Measurements from ENCODE around the gene TPCN1.

Gene TPCN1

DNA sequence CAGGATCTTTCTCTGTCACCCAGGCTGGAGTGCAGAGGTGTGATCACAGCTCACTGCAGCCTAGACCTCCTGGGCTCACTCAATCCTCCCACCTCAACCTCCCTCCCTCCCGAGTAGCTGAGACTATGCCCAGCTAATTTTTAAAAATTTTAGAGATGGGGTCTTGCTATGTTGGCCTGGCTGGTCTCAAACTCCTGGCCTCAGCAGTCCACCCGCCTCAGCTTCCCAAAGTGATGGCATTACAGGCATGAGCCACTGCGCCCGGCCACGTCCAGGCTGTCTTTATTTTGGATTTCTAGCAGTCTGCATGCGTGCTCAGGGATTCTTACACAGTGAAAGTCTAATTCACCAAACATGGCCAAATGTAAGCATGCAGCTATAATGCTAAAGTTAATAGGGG, 95.9 kb downstream of the TPCN1 start:
- FAIRE-seq = no peak

DNA sequence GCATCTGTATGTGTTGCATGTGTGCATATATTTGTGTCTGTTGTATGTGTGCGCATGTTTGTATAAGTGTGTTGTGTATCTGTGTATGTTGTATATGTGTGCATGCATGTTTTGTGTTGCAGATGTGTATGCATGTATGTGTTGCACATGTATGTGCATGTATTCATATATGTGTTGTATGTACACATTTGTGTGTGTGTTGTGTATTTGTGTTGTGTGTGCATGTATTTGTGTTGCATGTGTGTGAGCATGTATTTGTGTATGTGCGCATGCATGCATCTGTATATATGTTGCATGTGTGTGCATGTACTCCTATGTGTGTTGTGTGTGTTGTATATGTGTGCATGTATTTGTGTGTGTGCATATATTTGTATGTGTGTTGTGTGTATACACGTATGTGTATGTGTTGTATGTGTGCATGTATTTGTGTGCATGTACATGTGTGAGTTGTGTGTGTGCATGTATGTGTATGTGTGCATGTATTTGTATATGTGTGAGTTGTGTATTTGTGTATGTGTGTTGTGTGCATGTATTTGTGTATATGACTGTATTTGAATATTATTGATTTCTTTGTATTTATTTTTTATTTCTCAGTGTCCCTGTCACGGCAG, 96.9 kb downstream of the TPCN1 start:
- no peak for FAIRE-seq

GRCh38 chr12:113318900-113319628, 97.8 kb downstream of the TPCN1 start:
- no peak for FAIRE-seq

GRCh38 chr12:113320401-113320800, 99.1 kb downstream of the TPCN1 start:
- FAIRE-seq = no peak

DNA sequence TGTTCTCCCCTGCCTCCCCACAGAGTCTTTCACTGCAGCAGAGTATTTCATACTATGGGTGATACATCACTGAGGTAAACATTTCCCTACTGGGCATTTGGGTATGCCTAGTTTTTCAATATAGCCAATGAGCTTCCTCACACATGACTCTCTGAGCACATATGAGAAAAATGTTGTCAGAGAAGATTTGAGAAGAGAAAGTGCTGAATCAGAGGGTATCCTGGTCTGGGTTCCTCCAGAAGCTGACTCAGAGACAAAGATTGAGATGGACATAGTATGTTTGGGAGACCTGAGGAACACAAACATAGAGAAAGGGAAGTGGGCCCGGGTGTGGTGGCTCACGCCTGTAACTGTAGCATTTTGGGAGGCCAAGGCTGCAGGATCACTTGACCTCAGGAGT, 101.1 kb downstream of the TPCN1 start:
- FAIRE-seq = no peak

DNA sequence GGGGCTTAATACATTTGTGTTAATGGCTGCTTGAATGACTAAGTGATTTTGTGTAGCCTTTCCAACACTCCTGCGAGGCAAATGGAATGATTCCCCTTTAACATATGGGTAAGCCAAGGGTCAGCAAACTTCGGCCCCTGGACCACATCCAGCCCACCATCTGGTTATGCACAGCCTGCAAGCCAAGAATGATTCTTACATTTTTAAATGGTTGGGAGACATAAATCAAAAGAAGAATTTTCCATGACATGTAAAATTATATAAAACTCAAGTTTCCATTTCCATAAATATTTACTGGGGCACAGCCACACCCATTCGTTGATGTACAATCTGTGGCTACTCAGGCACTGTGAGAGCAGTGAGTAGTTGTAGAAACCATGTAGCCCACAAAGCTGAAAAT, 104.7 kb downstream of the TPCN1 start:
- FAIRE-seq = no peak

- FAIRE-seq = no peak
Observed at GRCh38 chr12:113326775-113327395, 105.6 kb downstream of the TPCN1 start.

DNA sequence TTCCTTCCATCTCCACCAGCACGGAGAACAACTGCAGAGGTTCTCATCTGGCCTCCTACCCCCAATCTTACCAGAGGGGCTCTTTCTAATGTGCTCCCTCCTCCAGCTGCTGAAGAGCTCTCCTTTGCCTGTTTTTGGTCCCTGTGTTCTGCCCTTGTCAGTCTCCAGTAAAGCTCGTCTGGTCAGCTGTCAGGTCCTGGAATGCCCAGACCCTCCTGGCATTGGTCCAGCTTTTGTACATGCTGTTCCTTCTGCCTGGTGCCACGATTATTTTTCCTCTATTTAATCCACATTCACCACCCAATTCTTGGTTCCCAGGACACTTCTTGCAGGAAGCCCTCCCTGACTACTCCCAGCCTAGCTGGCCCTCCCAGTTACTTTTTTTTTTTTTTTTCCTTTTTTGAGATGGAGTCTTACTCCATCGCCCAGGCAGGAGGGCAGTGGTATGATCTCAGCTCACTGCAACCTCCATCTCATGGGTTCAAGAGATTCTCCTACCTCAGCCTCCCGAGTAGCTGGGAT, 107.2 kb downstream of the TPCN1 start:
- no peak for FAIRE-seq

GRCh38 chr12:113329022-113329790, 107.9 kb downstream of the TPCN1 start:
- FAIRE-seq = no peak

- FAIRE-seq = no peak
Observed at GRCh38 chr12:113329791-113330417, 108.6 kb downstream of the TPCN1 start.

- no peak for FAIRE-seq
Observed at GRCh38 chr12:113330505-113330904, 109.2 kb downstream of the TPCN1 start.

GRCh38 chr12:113332688-113333417, 111.6 kb downstream of the TPCN1 start:
- no peak for FAIRE-seq

GRCh38 chr12:113333418-113333750, 112.1 kb downstream of the TPCN1 start:
- no peak for FAIRE-seq

- no peak for FAIRE-seq
Observed at GRCh38 chr12:113333877-113334785, 112.9 kb downstream of the TPCN1 start.

DNA sequence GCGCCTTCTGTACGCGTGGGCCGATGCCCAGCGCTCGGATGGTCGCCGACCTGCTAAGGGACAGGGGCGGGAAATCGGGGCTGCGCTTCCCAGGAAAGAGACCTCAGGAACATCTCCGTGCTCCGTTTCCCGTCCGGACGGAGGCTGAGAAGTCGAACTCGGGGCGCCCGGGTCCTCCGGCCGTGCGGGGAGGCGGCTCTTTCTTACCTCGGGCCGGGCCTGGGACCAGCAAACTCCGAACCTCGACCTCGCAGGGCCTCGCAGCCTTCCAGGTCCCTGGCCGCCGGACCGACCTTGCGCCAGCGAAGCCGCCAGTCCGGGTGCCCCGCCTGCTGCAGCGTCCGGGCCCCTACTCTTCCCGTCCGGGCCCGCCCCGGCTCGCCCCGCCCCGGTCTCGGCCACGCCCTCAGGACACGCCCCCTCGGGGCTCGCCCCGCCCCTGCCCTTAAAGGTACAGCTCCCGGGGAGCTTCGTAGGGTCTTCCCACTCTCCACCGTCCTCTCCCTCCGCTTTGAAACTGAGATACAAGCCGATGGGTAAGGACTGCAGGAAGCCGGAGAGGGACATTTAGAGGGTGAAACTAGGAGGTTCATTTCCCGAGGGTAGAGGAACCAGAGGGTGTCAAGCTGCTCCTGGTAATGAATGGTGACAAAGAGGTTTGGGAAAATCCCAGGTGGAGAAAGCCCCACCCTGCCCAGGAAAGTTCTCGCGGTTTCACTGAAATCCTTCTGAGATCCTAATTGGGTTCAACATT, 113.7 kb downstream of the TPCN1 start, which contains the start of gene SLC8B1:
TSS of gene SLC8B1 (minus strand) at position 324 of the 754 bp plus-strand sequence. CDS start 2,231 bp downstream, outside the sequence.
- no peak for FAIRE-seq

DNA sequence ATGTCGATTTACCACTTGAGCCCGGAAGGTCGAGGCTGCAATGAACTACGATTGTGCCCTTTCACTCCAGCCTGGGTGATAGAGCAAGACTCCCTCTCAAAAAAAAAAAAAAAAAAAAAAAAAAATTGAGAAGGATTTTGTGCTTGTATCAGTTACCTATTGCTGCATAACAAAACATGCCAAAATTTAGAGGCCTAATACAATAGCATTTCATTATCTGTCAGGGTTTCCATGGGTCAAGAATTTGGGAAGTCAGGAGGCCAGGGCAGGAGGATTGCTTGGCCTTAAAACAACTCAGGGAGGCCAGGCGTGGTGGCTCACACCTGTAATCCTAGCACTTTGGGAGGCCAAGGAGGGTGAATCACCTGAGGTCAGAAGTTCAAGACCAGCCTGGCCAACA, 118.3 kb downstream of the TPCN1 start:
- FAIRE-seq = no peak

DNA sequence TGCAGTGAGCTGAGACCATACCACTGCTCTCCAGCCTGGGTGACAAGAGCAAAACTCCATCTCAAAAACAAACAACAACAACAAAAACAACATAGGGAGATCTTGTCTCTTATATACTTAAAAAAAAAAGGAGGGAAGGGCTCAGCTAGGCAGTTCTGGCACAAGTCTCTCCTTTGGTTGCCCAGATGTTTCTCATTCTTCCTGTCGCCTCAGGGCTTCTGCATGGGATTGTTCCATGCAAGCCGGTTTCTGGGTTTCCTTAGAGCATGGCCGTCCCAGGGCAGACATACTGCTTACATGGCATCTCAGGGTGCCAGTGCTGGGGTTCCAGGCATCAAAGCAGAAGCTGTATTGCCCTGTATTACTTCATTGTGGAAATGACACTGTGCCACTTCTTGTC, 118.8 kb downstream of the TPCN1 start:
- no peak for FAIRE-seq

- no peak for FAIRE-seq
Observed at GRCh38 chr12:113341535-113341934, 120.3 kb downstream of the TPCN1 start.

GRCh38 chr12:113345318-113345717, 124.1 kb downstream of the TPCN1 start:
- FAIRE-seq = no peak

GRCh38 chr12:113346353-113346752, 125.1 kb downstream of the TPCN1 start:
- no peak for FAIRE-seq

Measured in colon (tissue), 2 donors.